ENCODE results near the gene LARGE1.

DNA sequence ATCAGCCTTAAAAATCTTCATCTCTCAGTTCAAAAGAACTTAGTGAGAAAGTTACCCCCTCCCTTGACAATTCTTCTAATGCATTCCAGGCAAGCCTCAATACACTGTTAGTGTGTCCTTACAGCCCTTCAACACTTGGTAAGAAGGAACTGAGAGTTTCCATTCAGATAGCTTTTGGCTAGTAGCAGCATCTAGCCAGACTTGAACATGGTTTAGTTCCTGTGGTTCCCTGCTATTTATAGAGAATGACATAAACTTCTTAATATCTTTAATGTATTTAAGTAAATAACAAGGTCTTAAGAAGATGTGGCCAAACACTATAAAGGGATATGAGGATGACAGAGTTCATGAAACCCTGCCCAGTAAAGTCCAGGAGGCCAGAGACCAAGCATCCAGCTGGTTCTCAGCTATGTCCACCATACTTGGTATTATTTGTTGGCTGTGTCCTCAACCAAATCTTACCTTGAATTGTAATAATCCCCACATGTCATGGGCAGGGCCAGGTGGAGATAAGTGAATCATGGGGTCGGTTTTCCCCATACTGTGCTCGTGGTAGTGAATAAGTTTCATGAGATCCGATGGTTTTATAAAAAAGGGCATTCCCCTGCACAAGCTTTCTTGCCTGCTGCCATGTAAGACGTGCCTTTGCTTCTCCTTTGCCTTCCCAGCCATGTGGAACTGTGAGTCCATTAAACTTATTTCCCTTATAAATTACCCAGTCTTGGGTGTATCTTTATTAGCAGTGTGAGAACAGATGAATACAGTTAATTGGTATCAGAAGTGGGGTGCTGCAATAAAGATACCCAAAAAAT is 132.4 kb downstream of the LARGE1 start:
- TF ChIP-seq CTCF (IDR thresholded peaks at IDR 0.05) (no peak), POLR2A (IDR thresholded peaks at IDR 0.05) (no peak)

All from body of pancreas (tissue), 4 donors.